GM21576 (cell line): ENCODE measurements around the gene PRKCA.
"Not testable (repeated sequence)": the region's sequence is repeated elsewhere in the genome, so short reads cannot be mapped to it uniquely, and the experiment has no call there.

Source experiments
- ATAC-seq: cut with Tn5 transposase; IDR thresholded peaks from one replicate; pipeline ENCODE4 v1.9.1; 2021; ENCODE audit warnings: mild to moderate bottlenecking, moderate library complexity; ENCODE audit not compliant: unreplicated experiment

Gene PRKCA

DNA sequence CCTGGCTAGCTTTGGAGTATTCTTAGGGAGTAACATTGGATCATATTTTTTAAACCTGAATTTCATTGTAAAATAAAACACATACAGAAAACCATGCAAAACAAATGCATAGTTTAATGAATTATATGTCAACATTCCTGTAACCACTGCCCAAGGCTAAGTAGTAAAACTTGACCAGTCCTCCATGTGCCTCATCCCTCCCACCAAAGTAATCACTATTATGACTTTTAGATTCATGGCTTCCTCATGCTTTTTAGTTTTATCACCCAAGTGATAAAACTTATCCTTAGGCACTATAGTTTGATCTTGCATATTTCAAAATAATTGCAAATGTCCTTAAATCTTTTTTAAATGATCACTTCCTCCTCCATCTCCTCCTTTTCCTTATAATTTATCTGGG lies 20.4 kb downstream of the PRKCA start:
- ATAC-seq: no peak

DNA sequence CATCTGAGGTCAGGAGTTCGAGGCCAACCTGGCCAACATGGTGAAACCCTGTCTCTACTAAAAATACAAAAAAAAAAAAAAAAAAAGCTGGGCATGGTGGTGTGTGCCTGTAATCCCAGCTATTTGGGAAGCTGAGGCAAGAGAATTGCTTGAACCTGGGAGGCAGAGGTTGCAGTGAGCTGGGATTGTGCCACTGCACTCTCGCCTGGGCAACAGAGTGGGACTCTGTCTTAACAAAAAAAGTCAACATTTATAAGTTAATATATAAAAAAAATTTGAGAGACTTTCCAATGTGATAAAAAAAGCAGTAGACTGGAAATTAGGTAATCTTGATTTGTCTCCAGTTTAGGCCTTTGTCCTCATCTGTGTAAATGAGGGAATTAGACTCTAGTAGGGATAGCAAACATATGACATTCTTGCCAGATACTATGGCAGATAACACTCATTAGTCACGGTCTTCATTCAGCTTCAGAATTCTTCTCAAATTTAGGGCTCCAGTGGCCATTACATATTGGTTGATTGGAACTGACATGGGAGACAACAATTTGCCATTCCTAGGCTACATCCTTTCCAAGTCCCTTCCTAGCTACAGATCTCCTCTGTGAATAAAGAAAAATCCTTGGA lies 22.1 kb downstream of the PRKCA start:
- ATAC-seq: not testable (repeated sequence)

DNA sequence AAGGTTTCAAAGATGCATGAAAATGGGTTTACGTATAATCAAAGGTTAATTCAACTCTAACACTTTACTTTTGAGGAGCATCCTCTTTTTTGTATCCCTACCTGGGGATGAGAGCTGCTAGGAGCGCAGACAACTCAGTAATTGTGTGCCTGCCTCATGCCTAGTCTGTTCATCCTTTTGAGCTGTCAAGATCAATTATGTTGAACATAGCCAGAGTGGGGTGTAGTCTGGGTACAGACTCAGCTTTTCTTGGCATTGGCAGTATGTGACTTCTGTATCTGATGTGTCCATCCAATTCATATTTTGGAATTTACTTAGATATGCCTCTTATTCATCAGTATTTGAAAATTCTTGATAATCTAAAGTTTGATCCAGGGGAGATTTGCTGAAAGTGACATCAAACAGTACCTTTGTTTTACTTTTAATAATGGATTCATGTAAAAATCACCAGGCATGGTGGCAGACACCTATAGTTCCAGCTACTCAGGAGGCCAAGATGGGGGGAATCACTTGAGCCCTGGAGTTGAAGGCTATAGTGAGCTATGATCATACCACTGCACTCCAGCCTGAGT lies 24.1 kb downstream of the PRKCA start:
- ATAC-seq: no peak

DNA sequence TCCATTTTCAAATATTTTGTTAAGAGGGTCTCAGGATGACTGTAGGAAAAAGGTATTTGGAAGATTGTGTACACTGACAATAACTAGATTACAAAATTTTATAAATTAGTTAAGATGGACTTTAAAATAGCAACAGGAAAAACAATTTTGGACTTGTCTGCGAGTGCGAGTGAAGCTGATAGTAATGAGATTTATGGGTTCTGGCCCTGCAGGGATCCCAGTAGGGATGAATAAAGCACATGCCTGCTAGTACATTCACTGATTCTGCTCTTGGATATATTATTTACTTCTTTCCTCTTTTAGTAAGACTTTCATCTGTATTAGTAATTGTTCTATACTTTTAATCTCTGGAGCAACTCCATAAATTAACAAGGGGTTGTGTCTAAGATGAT lies 28.2 kb downstream of the PRKCA start:
- no peak for ATAC-seq

DNA sequence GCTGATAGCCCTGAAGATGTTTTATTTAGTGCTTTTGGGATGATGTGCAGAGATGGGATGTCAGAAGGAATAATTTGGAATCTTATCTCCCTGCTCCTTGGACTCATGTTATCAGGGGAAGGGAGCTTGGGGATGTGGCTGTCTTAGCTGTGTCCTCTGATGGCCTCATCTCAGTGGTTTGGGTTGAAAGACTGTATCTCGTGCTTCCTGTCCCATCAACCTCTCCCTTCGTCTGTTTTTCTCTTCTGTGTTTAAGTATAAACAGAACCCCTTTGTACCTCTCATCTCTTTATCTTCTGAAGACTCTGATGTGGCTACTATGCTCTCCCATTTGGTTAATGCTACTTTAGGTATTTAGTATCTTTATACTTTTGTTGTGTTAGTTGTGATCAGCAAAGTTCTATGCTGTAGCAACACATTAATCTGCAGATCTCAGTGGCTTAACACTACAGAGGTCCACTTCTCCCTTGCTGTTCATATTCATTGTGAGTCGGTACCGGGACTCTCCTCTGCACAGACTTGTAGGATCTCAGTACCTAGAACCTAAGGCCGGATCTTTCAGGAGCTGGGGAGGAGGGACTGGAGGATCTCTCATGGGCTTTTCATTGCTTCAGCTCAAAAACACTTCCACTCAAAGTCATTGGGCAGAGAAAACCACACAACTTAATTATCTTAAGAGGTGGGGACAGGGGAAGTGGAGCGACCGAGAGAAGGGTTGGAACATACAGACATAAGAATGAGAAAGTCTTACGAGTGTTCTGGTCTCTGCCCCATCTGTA lies 28.8 kb downstream of the PRKCA start:
- ATAC-seq: no peak

DNA sequence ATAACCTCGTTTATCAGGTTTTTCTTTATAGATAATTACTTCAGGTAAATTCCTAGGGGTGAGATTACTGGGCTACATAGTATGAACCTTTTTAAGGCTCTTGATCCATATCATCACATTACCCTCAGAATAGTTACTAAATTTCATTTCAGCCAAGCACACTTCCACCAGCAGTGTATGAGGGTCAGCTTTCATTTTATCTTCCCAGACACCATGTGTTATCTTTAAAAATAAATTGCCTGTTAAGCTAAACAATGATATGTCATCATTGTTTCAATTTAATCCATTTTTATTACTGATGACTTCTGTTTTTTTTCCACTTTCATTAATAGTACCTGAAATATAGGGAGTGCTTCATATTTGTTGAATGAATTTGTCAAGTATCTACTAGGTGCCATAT lies 33.4 kb downstream of the PRKCA start:
- no peak for ATAC-seq

DNA sequence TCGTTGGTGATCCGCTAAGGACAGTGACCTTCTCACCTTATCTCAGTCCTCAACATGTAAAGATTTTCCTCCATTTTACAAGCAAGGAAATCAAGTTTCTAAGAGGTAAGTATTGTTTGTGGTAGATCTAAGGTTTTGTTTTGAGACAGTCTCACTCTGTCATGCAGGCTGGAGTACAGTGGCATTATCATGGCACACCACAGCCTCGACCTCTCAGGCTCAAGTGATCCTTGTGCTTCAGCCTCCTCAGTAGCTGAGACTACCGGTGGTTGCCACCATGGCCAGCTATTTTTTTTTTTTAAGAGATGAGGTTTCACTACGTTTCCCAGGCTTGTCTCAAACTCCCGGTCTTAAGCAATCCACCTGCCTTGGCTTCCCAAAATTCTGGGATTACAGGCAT lies 34.9 kb downstream of the PRKCA start:
- ATAC-seq: no peak

DNA sequence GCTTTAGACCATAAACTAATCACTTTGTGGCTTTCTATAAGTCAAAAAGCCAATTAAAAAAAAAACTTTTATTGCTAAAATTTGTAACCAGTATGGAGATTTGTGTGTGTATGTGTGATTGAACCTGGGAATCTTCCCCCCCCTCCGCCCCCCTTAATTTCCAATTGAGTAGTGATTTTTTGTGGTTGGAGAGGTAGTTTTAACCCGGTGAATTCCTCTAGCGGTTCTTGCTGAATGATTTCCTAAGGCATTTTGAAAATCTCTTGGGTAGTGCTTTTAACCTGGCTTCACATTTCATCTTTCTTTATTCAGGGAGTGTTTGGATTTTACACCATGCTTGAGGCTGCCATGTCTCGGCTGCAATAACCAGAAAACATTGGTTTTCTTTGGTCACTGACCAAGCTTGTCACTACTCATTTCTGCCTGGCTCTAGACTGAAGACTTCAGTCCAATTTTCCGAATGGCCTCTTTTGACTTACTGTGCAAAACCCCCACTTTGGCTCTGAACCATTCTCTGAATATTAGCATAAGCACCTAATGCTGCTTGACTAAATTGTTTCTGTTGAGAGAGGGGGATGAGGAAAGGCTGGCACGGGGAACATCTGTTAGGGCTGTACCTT lies 35.6 kb downstream of the PRKCA start:
- no peak for ATAC-seq

DNA sequence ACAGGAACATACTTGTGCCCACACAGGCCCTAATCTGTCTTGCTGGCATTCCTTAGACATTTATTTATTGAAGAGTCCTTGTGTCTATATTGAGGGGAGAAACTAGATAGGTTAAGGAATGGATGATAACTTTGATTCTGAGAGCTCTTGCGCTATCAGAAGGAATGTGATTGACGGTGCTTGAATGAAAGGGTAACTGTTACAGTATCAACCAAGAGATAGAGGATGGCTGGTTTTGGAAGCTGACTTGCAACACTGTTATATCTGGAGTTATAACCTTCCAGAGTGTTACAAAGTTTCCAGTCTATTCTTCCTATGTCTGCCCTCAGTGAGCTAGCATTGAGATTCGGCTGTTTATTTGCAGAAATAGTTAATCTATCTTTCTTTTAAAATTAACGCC lies 36.5 kb downstream of the PRKCA start:
- no peak for ATAC-seq

DNA sequence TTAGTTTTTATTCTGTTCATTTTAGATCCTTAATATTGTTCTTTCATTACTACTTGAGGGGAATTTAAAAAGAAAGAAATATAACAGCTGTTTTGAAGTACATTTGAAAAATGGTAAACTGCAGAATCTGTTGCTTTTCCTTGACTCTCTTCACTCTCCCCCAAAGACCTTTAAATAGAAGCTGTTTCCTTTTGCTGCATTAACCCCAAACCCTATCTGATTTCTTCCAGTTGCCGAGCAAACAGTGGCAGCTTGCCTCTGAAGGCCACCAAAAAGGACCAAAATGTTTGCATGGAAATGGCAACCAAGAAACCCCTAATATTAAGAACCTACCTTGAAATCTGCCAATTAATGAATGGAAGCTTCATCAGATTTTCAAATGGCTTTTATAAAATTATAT lies 37.1 kb downstream of the PRKCA start:
- ATAC-seq: no peak

DNA sequence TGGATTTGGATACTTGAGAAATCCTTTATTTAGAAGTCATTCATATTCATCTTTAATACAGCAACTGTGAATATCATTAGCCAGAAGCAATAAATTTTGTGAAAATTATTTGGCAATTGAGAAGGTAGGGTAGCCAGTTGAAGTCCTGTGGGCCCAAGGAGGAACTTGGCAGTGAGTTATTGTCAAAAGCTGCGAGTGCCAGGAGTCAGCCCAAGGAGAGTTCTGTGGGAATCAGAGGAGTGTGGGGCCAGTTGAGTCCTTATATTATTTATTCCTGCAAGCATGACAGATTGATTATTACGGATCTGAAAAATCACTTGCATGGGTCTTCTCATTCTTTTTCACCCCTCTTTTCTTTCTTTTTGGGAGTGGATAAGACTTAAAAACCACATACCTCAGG lies 38.3 kb downstream of the PRKCA start:
- no peak for ATAC-seq

DNA sequence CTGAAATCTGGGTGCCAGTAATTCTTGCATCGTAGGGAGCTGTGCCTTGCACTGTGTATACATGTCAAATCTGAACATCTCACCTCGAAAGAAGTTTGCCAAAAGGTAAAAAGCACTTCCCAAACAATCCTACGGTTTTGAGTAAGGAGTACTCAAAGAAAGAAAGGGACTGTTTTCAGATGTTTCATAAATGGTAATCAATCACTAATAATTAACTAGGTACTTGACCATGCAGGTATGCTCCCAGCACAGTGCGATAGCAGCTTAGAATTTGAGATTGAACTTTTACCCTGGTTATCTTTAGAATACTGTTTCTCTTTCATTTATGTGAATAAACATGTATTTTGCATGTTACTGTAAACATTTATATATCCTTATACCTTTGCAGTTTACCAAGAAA lies 39.0 kb downstream of the PRKCA start:
- ATAC-seq: no peak

DNA sequence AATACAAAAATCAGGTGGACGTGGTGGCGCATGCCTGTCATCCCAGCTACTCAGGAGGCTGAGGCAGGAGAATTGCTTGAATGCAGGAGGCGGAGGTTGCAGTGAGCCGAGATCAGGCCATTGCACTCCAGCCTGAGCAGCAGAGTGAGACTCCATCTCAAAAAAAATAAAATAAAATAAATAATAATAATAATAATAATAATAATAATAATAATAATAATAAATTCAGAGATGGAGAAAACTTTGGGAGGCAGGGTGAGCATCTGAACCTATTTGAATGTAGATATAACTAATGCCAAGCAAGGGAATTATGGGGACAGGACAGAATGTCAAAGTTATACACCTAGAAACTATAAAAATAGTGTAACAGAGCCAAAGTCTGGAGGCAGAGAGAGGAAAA lies 39.9 kb downstream of the PRKCA start:
- not testable (repeated sequence) for ATAC-seq

DNA sequence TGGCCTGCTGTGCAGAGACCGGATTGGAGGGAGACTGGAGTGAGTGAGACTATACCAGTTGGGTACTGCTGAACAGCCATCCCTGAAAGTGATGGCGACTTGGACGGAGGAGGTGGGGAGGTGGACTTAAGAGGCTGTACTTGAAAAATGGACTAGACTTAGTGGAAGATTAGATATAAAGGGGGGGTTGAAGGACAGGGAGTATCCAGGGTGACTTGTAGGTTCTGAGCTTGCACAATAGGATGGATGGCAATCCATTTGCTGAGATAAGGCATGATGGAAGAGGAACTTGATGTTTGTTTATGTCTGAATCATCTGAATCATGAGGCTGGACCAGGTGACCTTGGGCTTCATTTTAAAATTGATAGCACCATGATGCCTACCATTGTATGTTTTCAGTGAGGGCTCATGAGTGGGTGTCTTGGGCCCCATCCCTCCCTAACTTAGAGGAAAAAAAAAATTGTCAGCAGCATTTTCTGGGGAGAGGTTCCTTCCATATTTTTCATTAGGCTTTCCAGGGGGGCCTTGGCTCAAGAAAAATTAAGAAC lies 41.2 kb downstream of the PRKCA start:
- ATAC-seq: no peak

DNA sequence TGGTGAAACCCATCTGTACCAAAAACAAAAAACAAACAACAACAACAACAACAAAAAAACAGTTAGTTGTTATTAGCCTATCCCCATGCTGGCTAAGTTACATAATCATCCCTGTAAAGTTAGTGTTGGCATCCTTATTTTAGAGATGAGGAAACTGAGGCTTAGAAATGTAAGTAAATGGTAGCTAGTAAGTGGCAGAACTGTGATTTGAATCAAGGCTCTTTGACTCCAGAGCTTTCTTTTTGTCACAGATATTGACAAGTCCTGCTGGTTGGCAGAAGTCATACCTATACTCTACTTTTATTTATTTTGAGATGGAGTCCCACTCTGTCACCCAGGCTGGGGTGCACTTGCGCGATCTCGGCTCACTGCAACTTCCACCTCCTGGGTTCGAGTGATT lies 42.1 kb downstream of the PRKCA start:
- no peak for ATAC-seq

DNA sequence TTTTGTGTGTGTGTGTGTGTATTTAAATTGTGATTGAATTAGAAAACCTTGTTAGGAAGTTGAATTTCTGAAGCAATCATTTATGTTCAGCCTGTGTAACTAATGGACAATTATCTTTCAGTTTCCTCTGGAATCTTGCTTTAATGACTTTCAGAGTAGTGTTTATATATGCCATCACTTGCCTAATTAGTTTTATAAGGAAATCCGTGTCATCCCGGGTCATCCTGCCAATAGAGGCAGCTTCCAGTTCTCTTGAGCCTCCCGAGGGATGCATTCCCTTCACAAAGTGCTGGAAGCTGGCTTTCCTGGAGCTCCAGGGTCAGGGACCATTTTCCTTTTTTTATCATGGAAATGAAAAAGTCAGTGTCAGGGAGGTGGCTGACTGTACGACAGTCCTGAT lies 42.9 kb downstream of the PRKCA start:
- no peak for ATAC-seq

DNA sequence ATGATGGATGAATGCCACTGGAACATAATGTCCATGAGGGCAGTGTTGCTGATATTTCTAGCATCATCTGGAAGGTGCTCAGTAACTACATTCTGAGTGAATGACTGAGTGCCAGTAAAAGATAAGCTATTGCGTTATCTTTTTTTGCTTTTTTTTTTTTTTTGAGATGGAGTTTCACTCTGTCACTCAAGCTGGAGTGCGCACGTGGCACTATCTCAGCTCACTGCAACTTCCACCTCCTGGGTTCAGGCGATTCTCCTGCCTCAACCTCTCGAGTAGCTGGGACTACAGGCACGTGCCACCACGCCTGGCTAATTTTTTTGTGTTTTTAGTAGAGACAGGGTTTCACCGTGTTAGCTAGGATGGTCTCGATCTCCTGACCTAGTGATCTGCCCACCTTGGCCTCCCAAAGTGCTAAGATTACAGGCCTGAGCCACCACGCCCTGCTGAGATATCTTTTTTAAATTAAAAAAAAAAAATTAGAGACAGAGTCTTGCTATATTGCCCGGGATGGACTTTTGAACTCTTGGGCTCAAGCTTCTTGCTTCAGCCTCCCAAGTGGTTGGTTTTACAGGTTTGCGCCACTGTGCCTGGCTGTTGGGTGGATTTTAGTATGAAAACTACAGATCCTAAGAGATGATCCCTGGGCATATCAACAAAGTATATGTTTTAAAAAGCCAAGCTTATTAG lies 43.7 kb downstream of the PRKCA start:
- not testable (repeated sequence) for ATAC-seq

DNA sequence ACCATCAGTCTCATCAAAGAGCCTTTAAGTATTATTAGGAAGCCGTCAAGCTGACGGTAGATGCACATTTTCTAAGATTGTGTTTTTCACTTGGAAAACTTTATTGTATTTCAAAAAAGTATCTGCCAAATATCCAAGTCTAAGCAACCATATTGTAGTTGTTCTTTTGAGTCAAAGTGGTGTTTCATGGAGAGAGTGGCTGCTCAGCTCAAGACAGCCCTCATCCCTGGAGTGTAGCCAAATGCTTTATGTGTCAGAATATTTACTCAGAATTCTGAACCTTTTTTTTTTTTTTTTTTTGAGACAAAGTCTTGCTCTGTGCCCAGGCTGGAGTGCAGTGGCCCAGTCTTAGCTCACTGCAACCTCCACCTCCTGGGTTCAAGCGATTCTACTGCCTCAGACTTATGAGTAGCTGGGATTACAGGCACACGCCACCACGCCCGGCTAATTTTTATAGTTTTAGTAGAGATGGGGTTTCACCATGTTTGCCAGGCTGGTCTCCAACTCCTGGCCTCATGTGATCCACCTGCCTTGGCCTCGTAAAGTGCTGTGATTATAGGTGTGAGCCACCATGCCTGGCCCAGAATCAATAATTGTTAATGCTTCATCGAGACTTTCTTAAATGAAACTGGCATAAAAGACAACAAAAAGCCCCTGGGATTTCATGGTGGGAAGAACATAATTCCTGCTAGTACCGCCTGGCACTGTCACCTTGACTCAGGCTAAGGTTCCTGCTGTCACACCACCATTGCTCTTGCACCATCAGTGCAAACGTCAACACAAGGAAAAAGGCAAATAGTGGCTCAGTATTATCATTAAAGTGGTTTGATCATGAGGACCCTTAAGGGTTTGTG lies 45.5 kb downstream of the PRKCA start:
- ATAC-seq: no peak

DNA sequence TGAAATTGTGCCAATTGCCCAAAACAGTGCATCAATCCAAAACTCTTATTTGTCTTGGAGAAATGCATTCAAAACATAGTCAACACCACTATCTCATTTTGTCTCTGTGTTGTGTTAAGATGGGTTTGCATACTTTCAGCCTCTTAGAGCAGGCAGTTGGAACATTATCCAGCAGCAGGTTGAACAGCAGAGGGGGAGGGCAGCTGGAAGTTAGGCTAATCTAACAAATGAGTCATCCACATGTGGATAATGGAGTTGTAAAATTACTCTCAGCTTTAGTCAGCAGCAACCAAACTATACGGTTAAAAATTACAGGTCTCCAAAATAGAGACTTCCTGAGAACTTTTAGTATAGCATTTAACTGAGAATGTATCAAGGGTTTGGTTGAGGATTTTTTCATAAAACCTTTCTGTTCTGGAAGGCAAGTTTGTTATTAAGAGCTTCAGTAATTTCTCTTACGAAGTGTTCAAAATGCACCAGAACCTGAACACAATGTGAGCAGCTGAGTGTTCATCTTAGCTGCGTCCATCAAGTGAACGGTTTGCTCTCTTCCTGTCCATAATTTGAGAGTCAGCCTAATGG lies 46.3 kb downstream of the PRKCA start:
- no peak for ATAC-seq
